KOPT-K1 (cell line): ENCODE measurements around the gene CENPQ.

Experiments used
- H3K27ac ChIP-seq: fragments of 200-600 bp; sonication (generic); 2 replicates; pipeline ENCODE4 v1.5.1; 2016; ENCODE audit warnings: antibody characterized with exemption, mild to moderate bottlenecking, low read depth, low read length; ENCODE audit not compliant: poor library complexity, severe bottlenecking
- H3K36me3 ChIP-seq: fragments of 200-600 bp; sonication (generic); 2 replicates; pipeline ENCODE4 v1.5.1; 2017; ENCODE audit warnings: antibody characterized with exemption, mild to moderate bottlenecking, low read length, moderate library complexity; ENCODE audit not compliant: insufficient read depth
- H3K9me3 ChIP-seq: fragments of 200-600 bp; sonication (generic); 2 replicates; pipeline ENCODE4 v1.5.1; 2017; ENCODE audit warnings: antibody characterized with exemption, low read length, mild to moderate bottlenecking; ENCODE audit not compliant: insufficient read depth, poor library complexity, severe bottlenecking

Gene CENPQ

DNA sequence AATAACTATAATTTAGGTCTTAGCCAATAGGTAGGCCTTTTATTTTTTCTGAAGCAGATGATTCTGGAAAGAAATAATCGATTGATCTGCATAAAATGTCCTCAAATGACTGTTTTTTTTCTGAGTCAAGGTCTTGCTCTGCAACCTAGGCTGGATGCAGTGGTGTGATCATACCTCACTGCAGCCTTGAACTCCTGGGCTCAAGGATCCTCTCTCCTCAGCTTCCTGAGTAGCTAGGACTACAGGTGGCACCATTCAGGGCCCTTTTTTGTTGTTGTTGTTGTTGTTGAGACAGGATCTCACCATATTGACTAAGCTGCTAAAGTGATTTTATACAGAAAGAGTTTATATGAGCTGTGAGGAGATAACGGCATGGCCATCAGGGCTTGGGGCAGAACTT is 54.7 kb downstream of the CENPQ start:
- no peak overlapping the region for H3K27ac ChIP-seq
- H3K9me3 ChIP-seq, result no peaks in the 10 kb centered on the region
- H3K36me3 ChIP-seq, result no peaks in the 10 kb centered on the region

GRCh38 chr6:49519660-49520059 is 56.5 kb downstream of the CENPQ start:
- H3K27ac ChIP-seq, result no peak overlapping the region
- no peaks in the 10 kb centered on the region for H3K9me3 ChIP-seq

DNA sequence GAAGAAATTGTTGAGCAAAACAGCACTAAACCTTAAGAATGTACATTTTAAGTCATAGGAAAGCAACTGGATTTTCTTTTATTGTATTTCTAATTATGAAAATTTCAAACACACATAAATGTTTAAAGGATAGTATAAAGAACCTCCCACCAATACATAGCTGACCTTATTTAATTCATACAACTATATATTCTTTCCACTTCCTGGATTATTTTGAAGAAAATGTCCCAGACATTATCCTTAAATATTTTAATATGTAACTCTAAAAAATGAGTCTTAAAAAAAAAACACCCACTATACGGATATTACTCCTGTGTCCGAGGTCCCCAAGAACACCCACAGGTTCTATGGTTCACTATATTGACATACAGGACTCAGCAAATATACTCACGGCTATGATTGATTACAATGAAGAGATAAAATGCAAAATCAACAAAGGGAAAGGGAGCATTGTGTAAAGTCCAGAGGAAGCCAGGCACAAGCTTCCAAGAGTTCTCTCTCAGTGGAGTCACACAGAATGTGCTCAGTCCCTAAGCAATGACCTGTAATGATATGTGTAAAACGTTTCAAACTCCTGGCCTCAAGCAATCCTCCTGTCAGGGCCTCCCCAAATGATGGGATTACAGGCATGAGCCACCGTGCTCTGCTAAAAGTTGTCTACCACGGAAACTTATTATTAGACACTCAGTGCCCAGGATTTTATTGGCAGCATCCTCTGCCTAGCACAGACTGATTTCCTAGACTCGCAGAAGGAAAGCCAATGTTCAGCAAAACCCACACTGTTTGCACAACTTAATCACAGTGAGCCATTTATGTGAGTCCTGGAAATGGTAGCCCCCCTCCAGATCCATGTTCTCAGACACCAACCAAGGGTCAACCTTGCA is 59.8 kb downstream of the CENPQ start:
- Histone ChIP-seq H3K36me3 (no peaks in the 10 kb centered on the region), H3K9me3 (no peaks in the 10 kb centered on the region), H3K27ac (no peak overlapping the region)

More at GRCh38 chr6:49519660-49520059, 56.5 kb downstream of the CENPQ start:
- H3K36me3 ChIP-seq, result no peaks in the 10 kb centered on the region

DNA sequence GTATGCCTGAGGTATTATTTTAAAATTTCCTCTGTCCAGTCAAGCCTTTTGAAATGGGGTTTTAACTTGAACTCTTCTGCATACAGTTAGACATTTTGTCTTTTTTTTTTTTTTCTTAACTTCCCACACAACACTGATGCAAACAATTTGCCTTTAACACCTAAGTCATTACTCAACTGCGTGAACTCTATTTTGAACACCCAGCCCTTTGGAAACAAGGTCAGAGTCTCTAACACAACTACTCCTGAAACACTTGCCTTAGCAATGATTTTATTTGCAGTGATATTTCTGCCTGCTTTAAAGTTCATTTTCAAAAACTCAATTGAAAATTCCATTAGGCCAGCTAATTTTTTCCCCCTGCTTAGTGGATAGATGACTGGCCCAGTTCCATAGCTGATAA is 60.7 kb downstream of the CENPQ start:
- no peaks in the 10 kb centered on the region for H3K9me3 ChIP-seq
- H3K27ac ChIP-seq, result no peak overlapping the region
- H3K36me3 ChIP-seq, result no peaks in the 10 kb centered on the region

DNA sequence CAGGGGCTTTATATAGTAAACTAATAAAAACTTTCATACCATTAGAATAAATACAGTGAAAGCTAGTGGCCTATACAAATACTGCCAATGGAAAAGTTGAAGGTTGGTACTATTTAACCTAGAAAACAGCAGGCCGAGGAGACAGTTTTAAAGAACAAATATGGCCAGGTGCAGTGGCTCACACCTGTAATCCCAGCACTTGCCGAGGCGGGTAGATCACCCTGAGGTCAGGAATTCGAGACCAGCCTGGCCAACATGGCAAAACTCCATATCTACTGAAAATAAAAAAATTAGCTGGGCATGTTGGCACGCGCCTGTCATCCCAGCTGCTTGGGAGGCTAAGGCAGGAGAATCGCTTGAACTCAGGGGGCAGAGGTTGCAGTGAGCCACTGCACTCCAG is 61.4 kb downstream of the CENPQ start:
- H3K36me3 ChIP-seq, result no peaks in the 10 kb centered on the region
- no peaks in the 10 kb centered on the region for H3K9me3 ChIP-seq
- H3K27ac ChIP-seq, result no peak overlapping the region

DNA sequence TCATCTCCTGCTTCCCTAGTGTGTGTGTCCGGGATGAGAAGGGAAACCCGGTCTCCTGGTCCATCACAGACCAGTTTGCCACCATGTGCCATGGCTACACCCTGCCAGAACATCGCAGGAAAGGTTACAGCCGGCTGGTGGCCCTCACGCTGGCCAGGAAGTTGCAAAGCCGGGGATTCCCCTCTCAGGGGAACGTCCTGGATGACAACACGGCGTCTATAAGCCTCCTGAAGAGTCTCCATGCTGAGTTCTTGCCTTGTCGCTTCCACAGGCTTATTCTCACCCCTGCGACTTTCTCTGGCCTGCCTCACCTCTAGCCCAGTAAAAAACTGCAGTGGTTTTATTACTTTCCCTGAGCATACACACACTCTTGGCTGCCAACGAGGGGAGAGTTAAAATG is 63.4 kb downstream of the CENPQ start:
- Histone ChIP-seq H3K27ac (no peak overlapping the region), H3K9me3 (no peaks in the 10 kb centered on the region), H3K36me3 (no peaks in the 10 kb centered on the region)

GRCh38 chr6:49527320-49527719 is 64.2 kb downstream of the CENPQ start:
- Histone ChIP-seq H3K36me3 (no peaks in the 10 kb centered on the region), H3K9me3 (no peaks in the 10 kb centered on the region), H3K27ac (no peak overlapping the region)

GRCh38 chr6:49528571-49528970 is 65.4 kb downstream of the CENPQ start:
- H3K9me3 ChIP-seq, result no peaks in the 10 kb centered on the region
- H3K36me3 ChIP-seq, result no peaks in the 10 kb centered on the region
- no peak overlapping the region for H3K27ac ChIP-seq

DNA sequence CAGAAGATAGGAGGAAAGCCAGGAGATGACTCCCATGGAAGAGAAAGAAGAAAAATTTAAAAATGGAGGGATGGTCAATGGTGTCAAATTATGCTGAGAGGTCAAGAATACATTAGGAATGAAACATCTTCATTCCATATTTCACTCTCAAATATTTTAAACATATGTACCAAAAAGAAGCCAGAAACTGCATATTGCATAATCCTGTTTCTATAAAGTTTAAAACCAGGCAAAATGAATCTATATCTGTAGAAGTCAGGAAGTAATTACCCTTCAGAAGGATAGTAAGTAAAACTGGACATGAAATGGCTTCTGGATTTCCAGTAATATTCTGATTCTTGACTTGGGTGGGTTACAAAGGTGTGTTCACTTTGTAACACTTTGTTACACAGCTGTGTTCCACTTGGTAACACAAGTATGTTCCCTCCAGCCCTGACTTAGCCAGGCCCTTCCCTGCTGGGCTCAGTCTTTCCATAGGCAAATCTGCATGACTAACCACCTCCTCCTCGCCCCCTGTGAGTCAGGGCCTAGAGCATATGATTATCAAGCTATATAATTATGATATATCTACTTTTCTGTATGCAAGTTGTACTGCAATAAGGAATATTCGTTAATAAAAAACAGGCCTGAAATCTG is 67.1 kb downstream of the CENPQ start:
- H3K9me3 ChIP-seq, result no peaks in the 10 kb centered on the region
- no peak overlapping the region for H3K27ac ChIP-seq
- no peaks in the 10 kb centered on the region for H3K36me3 ChIP-seq

GRCh38 chr6:49531774-49532569 is 68.8 kb downstream of the CENPQ start:
- H3K36me3 ChIP-seq, result no peaks in the 10 kb centered on the region
- no peaks in the 10 kb centered on the region for H3K9me3 ChIP-seq
- no peak overlapping the region for H3K27ac ChIP-seq

- Histone ChIP-seq H3K36me3 (no peaks in the 10 kb centered on the region), H3K9me3 (no peaks in the 10 kb centered on the region), H3K27ac (no peak overlapping the region)
These were observed 72.6 kb downstream of the CENPQ start for GRCh38 chr6:49535795-49536194.

- no peaks in the 10 kb centered on the region for H3K9me3 ChIP-seq
- H3K36me3 ChIP-seq, result no peaks in the 10 kb centered on the region
- no peak overlapping the region for H3K27ac ChIP-seq
These were observed 75.9 kb downstream of the CENPQ start for GRCh38 chr6:49539102-49539501.

GRCh38 chr6:49540614-49541013 is 77.4 kb downstream of the CENPQ start:
- Histone ChIP-seq H3K27ac (no peak overlapping the region), H3K9me3 (no peaks in the 10 kb centered on the region), H3K36me3 (no peaks in the 10 kb centered on the region)

- Histone ChIP-seq H3K36me3 (no peaks in the 10 kb centered on the region), H3K9me3 (no peaks in the 10 kb centered on the region), H3K27ac (no peak overlapping the region)
These were observed 78.1 kb downstream of the CENPQ start for GRCh38 chr6:49541210-49541724.

- Histone ChIP-seq H3K9me3 (no peaks in the 10 kb centered on the region), H3K27ac (no peak overlapping the region), H3K36me3 (no peaks in the 10 kb centered on the region)
These were observed 78.8 kb downstream of the CENPQ start for GRCh38 chr6:49541936-49542335.
